SJCRH30 (cell line): ENCODE measurements around the gene SCYGR5. TPM values are rescaled to one million over a fixed set of nuclear protein-coding genes. Genes with fewer than 3 reads are reported as not detected.
"Not testable (repeated sequence)": the region's sequence is repeated elsewhere in the genome, so short reads cannot be mapped to it uniquely, and the experiment has no call there.

Experiments
- DNase-seq, 2 experiments: peaks; one replicate each; pipeline ENCODE4 v3.0.0-alpha.2; 2015 to 2020
- H3K27ac ChIP-seq: fragments of 250-450 bp; sonication (Bioruptor Pico); 2 replicates; pipeline ENCODE4 v1.5.1; 2020; ENCODE audit warnings: mild to moderate bottlenecking, moderate library complexity
- H3K27me3 ChIP-seq: fragments of 250-450 bp; sonication (Bioruptor Pico); 2 replicates; pipeline ENCODE4 v1.5.1; 2020; ENCODE audit warnings: mild to moderate bottlenecking, moderate library complexity
- H3K36me3 ChIP-seq: fragments of 250-450 bp; sonication (Bioruptor Pico); 2 replicates; pipeline ENCODE4 v1.5.1; 2020; ENCODE audit warnings: mild to moderate bottlenecking, moderate library complexity
- H3K4me1 ChIP-seq: fragments of 250-450 bp; sonication (Bioruptor Pico); 2 replicates; pipeline ENCODE4 v1.5.1; 2020; ENCODE audit warnings: mild to moderate bottlenecking, moderate library complexity
- H3K4me3 ChIP-seq: fragments of 250-450 bp; sonication (Bioruptor Pico); 2 replicates; pipeline ENCODE4 v1.5.1; 2020; ENCODE audit warnings: mild to moderate bottlenecking, moderate library complexity
- H3K9me3 ChIP-seq: fragments of 250-450 bp; sonication (Bioruptor Pico); replicated peaks from 2 replicates; pipeline ENCODE4 v1.5.1; 2020; ENCODE audit warnings: mild to moderate bottlenecking, moderate library complexity
- total RNA-seq: library from RNA; depleted of rRNA; stranded (reverse); fragments of >200 nt; shearing (Covaris generic); gene quantifications from 2 replicates; pipeline ENCODE4 v1.2.3, GENCODE V29; 2014

SCYGR5 gene
- total RNA-seq, 1 experiment from 2014 or later: not detected

GRCh38 chr2:227657199-227657845, 9.3 kb upstream of the SCYGR5 start:
- DNase-seq: no peak
- H3K27me3 ChIP-seq: no peaks in the 10 kb centered on the region
- no peaks in the 10 kb centered on the region for H3K9me3 ChIP-seq
- H3K4me3 ChIP-seq: no peak overlapping the region
- no peak overlapping the region for H3K27ac ChIP-seq
- H3K4me1 ChIP-seq: no peaks in the 10 kb centered on the region
- no peaks in the 10 kb centered on the region for H3K36me3 ChIP-seq

GRCh38 chr2:227661025-227661649, 5.5 kb upstream of the SCYGR5 start:
- Histone ChIP-seq H3K27me3 (peaks cover 12% of the 10 kb centered on the region), H3K4me3 (no peak overlapping the region), H3K27ac (no peak overlapping the region), H3K9me3 (no peaks in the 10 kb centered on the region), H3K4me1 (no peaks in the 10 kb centered on the region), H3K36me3 (no peaks in the 10 kb centered on the region)
- no peak for DNase-seq

GRCh38 chr2:227661827-227662226, 4.8 kb upstream of the SCYGR5 start:
- no peaks in the 10 kb centered on the region for H3K4me1 ChIP-seq
- no peaks in the 10 kb centered on the region for H3K36me3 ChIP-seq
- no peak overlapping the region for H3K4me3 ChIP-seq
- DNase-seq: no peak
- H3K9me3 ChIP-seq: no peaks in the 10 kb centered on the region
- peaks cover 12% of the 10 kb centered on the region for H3K27me3 ChIP-seq
- H3K27ac ChIP-seq: no peak overlapping the region

- H3K27me3 ChIP-seq: peaks cover 12% of the 10 kb centered on the region
Measured at GRCh38 chr2:227665189-227665940, 1.2 kb upstream of the SCYGR5 start.

GRCh38 chr2:227671170-227671905, 4.7 kb downstream of the SCYGR5 start:
- no peaks in the 10 kb centered on the region for H3K4me1 ChIP-seq
- no peaks in the 10 kb centered on the region for H3K27me3 ChIP-seq
- H3K4me3 ChIP-seq: no peak overlapping the region
- H3K27ac ChIP-seq: no peak overlapping the region
- no peak for DNase-seq
- H3K9me3 ChIP-seq: no peaks in the 10 kb centered on the region
- no peaks in the 10 kb centered on the region for H3K36me3 ChIP-seq

More at GRCh38 chr2:227665189-227665940, 1.2 kb upstream of the SCYGR5 start:
- DNase-seq: no peak
- Histone ChIP-seq H3K27ac (no peak overlapping the region), H3K4me1 (no peaks in the 10 kb centered on the region), H3K4me3 (no peak overlapping the region), H3K9me3 (no peaks in the 10 kb centered on the region), H3K36me3 (no peaks in the 10 kb centered on the region)

GRCh38 chr2:227673620-227674019, 7.0 kb downstream of the SCYGR5 start:
- H3K36me3 ChIP-seq, DNase-seq, H3K27me3 ChIP-seq, H3K27ac ChIP-seq, H3K4me3 ChIP-seq, H3K9me3 ChIP-seq, H3K4me1 ChIP-seq: not testable (repeated sequence)

- Histone ChIP-seq H3K27ac (no peak overlapping the region), H3K9me3 (no peaks in the 10 kb centered on the region), H3K36me3 (no peaks in the 10 kb centered on the region), H3K4me3 (no peak overlapping the region), H3K27me3 (no peaks in the 10 kb centered on the region), H3K4me1 (no peaks in the 10 kb centered on the region)
- no peak for DNase-seq
Measured at GRCh38 chr2:227674485-227674884, 7.9 kb downstream of the SCYGR5 start.

- no peaks in the 10 kb centered on the region for H3K9me3 ChIP-seq
- H3K27ac ChIP-seq: no peak overlapping the region
- DNase-seq: no peak
- H3K4me1 ChIP-seq: no peaks in the 10 kb centered on the region
- no peaks in the 10 kb centered on the region for H3K36me3 ChIP-seq
- H3K4me3 ChIP-seq: no peak overlapping the region
- no peaks in the 10 kb centered on the region for H3K27me3 ChIP-seq
Measured at GRCh38 chr2:227677928-227678327, 11.3 kb downstream of the SCYGR5 start.

- no peak overlapping the region for H3K4me3 ChIP-seq
- H3K36me3 ChIP-seq: no peaks in the 10 kb centered on the region
- DNase-seq: no peak
- H3K4me1 ChIP-seq: no peaks in the 10 kb centered on the region
- H3K9me3 ChIP-seq: no peaks in the 10 kb centered on the region
- no peaks in the 10 kb centered on the region for H3K27me3 ChIP-seq
- no peak overlapping the region for H3K27ac ChIP-seq
Measured at GRCh38 chr2:227684258-227684657, 17.7 kb downstream of the SCYGR5 start.

- Histone ChIP-seq H3K36me3 (no peaks in the 10 kb centered on the region), H3K9me3 (no peaks in the 10 kb centered on the region), H3K27ac (no peak overlapping the region), H3K4me3 (no peak overlapping the region), H3K4me1 (no peaks in the 10 kb centered on the region), H3K27me3 (no peaks in the 10 kb centered on the region)
- DNase-seq: no peak
Measured at GRCh38 chr2:227687189-227687588, 20.6 kb downstream of the SCYGR5 start.

- no peak for DNase-seq
- H3K27me3 ChIP-seq: no peaks in the 10 kb centered on the region
- no peak overlapping the region for H3K4me3 ChIP-seq
Measured at GRCh38 chr2:227696990-227697679, 30.5 kb downstream of the SCYGR5 start.

GRCh38 chr2:227701556-227701955, 35.0 kb downstream of the SCYGR5 start:
- Histone ChIP-seq H3K4me3 (no peak overlapping the region), H3K27ac (no peak overlapping the region), H3K36me3 (no peaks in the 10 kb centered on the region)

More at GRCh38 chr2:227696990-227697679, 30.5 kb downstream of the SCYGR5 start:
- Histone ChIP-seq H3K4me1 (no peaks in the 10 kb centered on the region), H3K27ac (no peak overlapping the region), H3K36me3 (no peaks in the 10 kb centered on the region), H3K9me3 (no peaks in the 10 kb centered on the region)

GRCh38 chr2:227703280-227703732, 36.7 kb downstream of the SCYGR5 start:
- peaks cover 15% of the 10 kb centered on the region for H3K4me1 ChIP-seq
- no peaks in the 10 kb centered on the region for H3K27me3 ChIP-seq
- H3K36me3 ChIP-seq: no peaks in the 10 kb centered on the region
- H3K27ac ChIP-seq: no peak overlapping the region
- no peaks in the 10 kb centered on the region for H3K9me3 ChIP-seq
- H3K4me3 ChIP-seq: no peak overlapping the region
- DNase-seq: peak; percentile 31 to 39

More at GRCh38 chr2:227701556-227701955, 35.0 kb downstream of the SCYGR5 start:
- DNase-seq: no peak
- no peaks in the 10 kb centered on the region for H3K27me3 ChIP-seq
- peaks cover 15% of the 10 kb centered on the region for H3K4me1 ChIP-seq
- H3K9me3 ChIP-seq: no peaks in the 10 kb centered on the region

GRCh38 chr2:227703961-227704360, 37.4 kb downstream of the SCYGR5 start:
- no peaks in the 10 kb centered on the region for H3K36me3 ChIP-seq
- no peak for DNase-seq
- no peaks in the 10 kb centered on the region; the same call in 1 of the 2 replicates for H3K27me3 ChIP-seq
- no peak overlapping the region for H3K4me3 ChIP-seq
- peaks cover 15% of the 10 kb centered on the region for H3K4me1 ChIP-seq
- H3K27ac ChIP-seq: no peak overlapping the region
- H3K9me3 ChIP-seq: no peaks in the 10 kb centered on the region
